GM19467 (cell line): ENCODE measurements around the gene PCID2.

Experiments used
- ATAC-seq: cut with Tn5 transposase; IDR thresholded peaks from one replicate; pipeline ENCODE4 v1.9.1; 2021; ENCODE audit warnings: mild to moderate bottlenecking, moderate library complexity; ENCODE audit not compliant: unreplicated experiment

Gene PCID2

DNA sequence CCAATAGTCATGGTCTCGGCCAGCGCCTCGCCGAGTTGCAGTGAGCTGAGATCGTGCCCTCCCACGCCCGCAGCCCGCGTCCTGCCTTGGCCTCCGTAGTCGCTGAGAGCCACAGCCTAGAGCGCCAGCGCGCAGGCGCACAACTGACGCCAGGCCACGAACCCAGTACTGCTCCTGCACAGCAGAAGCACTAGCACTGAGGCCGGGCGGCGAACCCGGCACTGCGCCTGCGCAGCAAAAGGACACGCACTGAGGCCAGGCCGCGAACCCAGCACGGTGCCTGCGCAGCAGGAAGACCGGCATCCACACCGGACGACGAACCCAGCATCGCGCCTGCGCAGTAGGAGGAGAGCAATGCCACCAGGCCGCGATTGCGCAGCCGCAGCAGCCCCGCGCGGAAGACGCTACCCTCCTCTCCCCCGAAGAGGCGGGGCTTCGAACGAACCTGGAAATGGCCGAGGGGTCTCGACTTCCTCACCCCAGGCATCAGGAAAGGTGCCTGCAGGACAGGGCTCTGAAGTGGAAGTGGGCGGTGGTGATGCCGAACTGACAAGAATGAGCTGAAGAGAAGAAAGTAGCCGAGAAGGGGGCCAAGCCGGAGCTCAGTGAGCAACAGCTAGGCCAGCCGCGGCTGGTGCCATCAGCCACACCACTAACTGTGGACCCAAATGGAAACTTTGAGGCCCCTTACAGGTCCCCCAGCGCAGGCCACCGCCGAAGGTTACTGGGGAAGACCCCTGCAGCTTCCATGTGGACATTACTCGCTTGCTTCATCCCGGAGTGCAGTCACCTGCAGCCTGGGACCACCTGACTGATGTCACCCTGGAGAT is 78.3 kb downstream of the PCID2 start:
- no peak for ATAC-seq

DNA sequence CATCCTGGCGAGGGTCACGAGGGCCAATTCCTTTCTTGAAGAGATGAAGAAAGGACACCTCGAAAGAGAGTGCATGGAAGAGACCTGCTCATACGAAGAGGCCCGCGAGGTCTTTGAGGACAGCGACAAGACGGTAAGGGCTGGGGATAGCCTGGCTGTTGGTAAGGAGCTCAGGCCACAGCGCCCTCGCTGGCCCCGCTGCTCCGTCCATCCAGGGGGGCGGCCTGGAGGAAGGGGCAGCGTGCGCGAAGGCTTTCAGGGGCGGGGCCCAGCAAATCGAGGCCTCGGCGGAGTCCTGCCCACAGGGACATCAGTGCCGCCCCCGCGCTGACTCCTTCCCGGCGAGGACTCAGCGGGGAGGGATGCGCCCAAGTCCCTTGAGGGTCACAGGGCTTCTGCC is 79.0 kb downstream of the PCID2 start:
- no peak for ATAC-seq
